ENCODE results near the gene CAMK1D. TPM values are rescaled to one million over a fixed set of nuclear protein-coding genes. Genes with fewer than 3 reads are reported as not detected.

Gene CAMK1D
- total RNA-seq, 3 donors from 2014 or later: 4.4 to 17.3 (median 5.2) TPM

DNA sequence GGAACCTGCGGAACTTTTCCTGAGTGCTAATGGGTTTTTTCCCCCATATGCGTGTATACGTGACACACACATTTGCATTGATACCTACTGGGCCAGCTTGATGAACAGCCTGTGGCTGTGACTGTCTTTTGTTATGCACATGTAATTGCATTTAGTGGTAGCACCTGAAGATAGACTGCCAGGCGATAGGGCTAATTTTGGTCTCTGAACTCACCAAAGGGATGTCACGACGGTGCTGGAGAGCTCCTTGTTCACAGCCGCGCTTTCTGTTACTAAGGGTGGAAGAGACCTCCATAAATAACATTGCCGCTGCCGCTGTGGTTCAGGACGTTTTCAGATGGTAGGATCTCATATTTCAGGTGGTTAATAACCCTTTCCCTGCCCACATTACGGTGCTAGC lies 133.2 kb downstream of the CAMK1D start:
- no peaks in the 10 kb centered on the region for H3K9me3 ChIP-seq
- no peak for DNase-seq (ENCODE audit: low spot score in 2 of 2)
- no peaks in the 10 kb centered on the region for H3K27me3 ChIP-seq
- no peak overlapping the region for H3K27ac ChIP-seq
- no peak overlapping the region for H3K4me3 ChIP-seq
- intact Hi-C loops (cut with DNase I; ENCODE audit: low total_unique reads): no loop called here
- H3K4me1 ChIP-seq: no peaks in the 10 kb centered on the region
- TF ChIP-seq POLR2A (IDR thresholded peaks at IDR 0.05) (no peak), CTCF (IDR thresholded peaks at IDR 0.05) (no peak), POLR2AphosphoS5 (IDR thresholded peaks at IDR 0.05) (no peak)
- no peaks in the 10 kb centered on the region for H3K36me3 ChIP-seq

- TF ChIP-seq POLR2AphosphoS5 (IDR thresholded peaks at IDR 0.05) (no peak), CTCF (IDR thresholded peaks at IDR 0.05) (no peak)
- no peak overlapping the region for H3K4me3 ChIP-seq
- DNase-seq (ENCODE audit: low spot score in 2 of 2): no peak
- no peaks in the 10 kb centered on the region for H3K27me3 ChIP-seq
- H3K9me3 ChIP-seq: no peaks in the 10 kb centered on the region
- no peaks in the 10 kb centered on the region for H3K4me1 ChIP-seq
- H3K27ac ChIP-seq: no peak overlapping the region
- no peaks in the 10 kb centered on the region for H3K36me3 ChIP-seq
- intact Hi-C loops (cut with DNase I; ENCODE audit: low total_unique reads): no loop called here
Measured at GRCh38 chr10:12484002-12484918, 134.9 kb downstream of the CAMK1D start.

GRCh38 chr10:12484941-12485805 lies 135.8 kb downstream of the CAMK1D start:
- no peak overlapping the region for H3K27ac ChIP-seq

GRCh38 chr10:12487366-12487765 lies 138.0 kb downstream of the CAMK1D start:
- DNase-seq (ENCODE audit: low spot score in 2 of 2): no peak
- Histone ChIP-seq H3K4me3 (no peak overlapping the region), H3K27me3 (no peaks in the 10 kb centered on the region), H3K9me3 (no peaks in the 10 kb centered on the region), H3K36me3 (no peaks in the 10 kb centered on the region), H3K27ac (no peak overlapping the region), H3K4me1 (no peaks in the 10 kb centered on the region)
- intact Hi-C loops (cut with DNase I; ENCODE audit: low total_unique reads): no loop called here
- TF ChIP-seq POLR2AphosphoS5 (IDR thresholded peaks at IDR 0.05) (no peak), POLR2A (IDR thresholded peaks at IDR 0.05) (no peak), CTCF (IDR thresholded peaks at IDR 0.05) (no peak)

More at GRCh38 chr10:12484941-12485805, 135.8 kb downstream of the CAMK1D start:
- Histone ChIP-seq H3K36me3 (no peaks in the 10 kb centered on the region), H3K9me3 (no peaks in the 10 kb centered on the region), H3K4me1 (no peaks in the 10 kb centered on the region), H3K27me3 (no peaks in the 10 kb centered on the region), H3K4me3 (no peak overlapping the region)
- TF ChIP-seq POLR2A (IDR thresholded peaks at IDR 0.05): no peak
- TF ChIP-seq POLR2AphosphoS5 (IDR thresholded peaks at IDR 0.05): no peak
- TF ChIP-seq CTCF (IDR thresholded peaks at IDR 0.05): no peak
- intact Hi-C loops (cut with DNase I; ENCODE audit: low total_unique reads): no loop called here
- DNase-seq (ENCODE audit: low spot score in 2 of 2): no peak

DNA sequence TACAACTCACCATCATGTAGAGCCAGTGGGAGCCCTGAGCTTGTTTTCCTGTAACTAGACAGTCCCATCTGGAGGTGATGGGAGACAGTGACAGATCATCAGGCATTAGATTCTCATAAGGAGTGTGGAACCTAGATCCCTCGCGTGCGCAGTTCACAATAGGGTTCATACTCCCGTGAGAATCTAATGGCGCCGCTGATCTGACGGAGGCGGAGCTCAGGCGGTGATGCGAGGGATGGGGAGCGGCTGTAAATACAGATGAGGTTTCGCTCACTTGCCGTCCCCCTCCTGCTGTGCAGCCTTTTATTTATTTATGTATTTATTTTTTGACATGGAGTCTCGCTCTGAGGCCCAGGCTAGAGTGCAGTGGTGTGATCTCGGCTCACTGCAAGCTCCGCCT lies 139.3 kb downstream of the CAMK1D start:
- H3K4me1 ChIP-seq: no peaks in the 10 kb centered on the region
- DNase-seq (ENCODE audit: low spot score in 2 of 2): no peak
- H3K9me3 ChIP-seq: no peaks in the 10 kb centered on the region
- H3K27me3 ChIP-seq: no peaks in the 10 kb centered on the region
- no peak overlapping the region for H3K27ac ChIP-seq
- H3K36me3 ChIP-seq: no peaks in the 10 kb centered on the region
- H3K4me3 ChIP-seq: no peak overlapping the region
- intact Hi-C loops (cut with DNase I; ENCODE audit: low total_unique reads): no loop called here
- TF ChIP-seq CTCF (IDR thresholded peaks at IDR 0.05) (no peak), POLR2AphosphoS5 (IDR thresholded peaks at IDR 0.05) (no peak), POLR2A (IDR thresholded peaks at IDR 0.05) (no peak)

All from breast epithelium (tissue), 4 donors.